HFF-Myc (cell line): Measurements from ENCODE around the gene ANO5.

Experiments used
- DNase-seq: peaks from one replicate; pipeline ENCODE4 v3.0.0-alpha.2; 2011; ENCODE audit warnings: low read depth; ENCODE audit errors: extremely low read depth
- H3K4me3 ChIP-seq: replicated peaks from 2 replicates; pipeline ENCODE4 v1.5.1; 2011; ENCODE audit warnings: low read depth, mild to moderate bottlenecking, control low read depth, low read length
- CTCF ChIP-seq: IDR thresholded peaks from 2 replicates; pipeline ENCODE4 v1.5.1; 2012; ENCODE audit warnings: mild to moderate bottlenecking, low read depth, low read length, control low read depth; ENCODE audit errors: missing control alignments

Gene ANO5

GRCh38 chr11:22221143-22221542 is 28.3 kb downstream of the ANO5 start:
- no peak for TF ChIP-seq CTCF
- no peak overlapping the region for H3K4me3 ChIP-seq

GRCh38 chr11:22225190-22225589 is 32.3 kb downstream of the ANO5 start:
- DNase-seq: no peak
- TF ChIP-seq CTCF: no peak
- H3K4me3 ChIP-seq: no peak overlapping the region

More at GRCh38 chr11:22221143-22221542, 28.3 kb downstream of the ANO5 start:
- no peak for DNase-seq

GRCh38 chr11:22234743-22235142 is 41.9 kb downstream of the ANO5 start:
- no peak for DNase-seq
- TF ChIP-seq CTCF: no peak
- H3K4me3 ChIP-seq: no peak overlapping the region

GRCh38 chr11:22244986-22245592 is 52.2 kb downstream of the ANO5 start:
- no peak overlapping the region for H3K4me3 ChIP-seq
- TF ChIP-seq CTCF: peak; percentile 57
- DNase-seq: peak; percentile 2

- H3K4me3 ChIP-seq: no peak overlapping the region
- no peak for TF ChIP-seq CTCF
- DNase-seq: no peak
Measured at GRCh38 chr11:22246992-22247391, 54.1 kb downstream of the ANO5 start.

GRCh38 chr11:22249871-22250270 is 57.0 kb downstream of the ANO5 start:
- TF ChIP-seq CTCF: no peak
- no peak overlapping the region for H3K4me3 ChIP-seq
- no peak for DNase-seq

- TF ChIP-seq CTCF: no peak
- no peak overlapping the region for H3K4me3 ChIP-seq
- DNase-seq: no peak
Measured at GRCh38 chr11:22256876-22257275, 64.0 kb downstream of the ANO5 start.
